C4-2B (cell line): Measurements from ENCODE around the gene LBHD2.

Experiments used
- H3K27ac ChIP-seq: fragments of 450-650 bp; 2 replicates; pipeline ENCODE4 v1.5.1; 2017
- ZFX ChIP-seq: fragments of 450-650 bp; IDR thresholded peaks from 2 replicates; pipeline ENCODE4 v1.6.1; 2017
- TF ChIP-seq, protein P1 (sequence below): fragments of 450-650 bp; conservative IDR thresholded peaks from 2 replicates; pipeline ENCODE4 v1.5.1; 2017; ENCODE audit warnings: mild to moderate bottlenecking

Gene LBHD2

DNA sequence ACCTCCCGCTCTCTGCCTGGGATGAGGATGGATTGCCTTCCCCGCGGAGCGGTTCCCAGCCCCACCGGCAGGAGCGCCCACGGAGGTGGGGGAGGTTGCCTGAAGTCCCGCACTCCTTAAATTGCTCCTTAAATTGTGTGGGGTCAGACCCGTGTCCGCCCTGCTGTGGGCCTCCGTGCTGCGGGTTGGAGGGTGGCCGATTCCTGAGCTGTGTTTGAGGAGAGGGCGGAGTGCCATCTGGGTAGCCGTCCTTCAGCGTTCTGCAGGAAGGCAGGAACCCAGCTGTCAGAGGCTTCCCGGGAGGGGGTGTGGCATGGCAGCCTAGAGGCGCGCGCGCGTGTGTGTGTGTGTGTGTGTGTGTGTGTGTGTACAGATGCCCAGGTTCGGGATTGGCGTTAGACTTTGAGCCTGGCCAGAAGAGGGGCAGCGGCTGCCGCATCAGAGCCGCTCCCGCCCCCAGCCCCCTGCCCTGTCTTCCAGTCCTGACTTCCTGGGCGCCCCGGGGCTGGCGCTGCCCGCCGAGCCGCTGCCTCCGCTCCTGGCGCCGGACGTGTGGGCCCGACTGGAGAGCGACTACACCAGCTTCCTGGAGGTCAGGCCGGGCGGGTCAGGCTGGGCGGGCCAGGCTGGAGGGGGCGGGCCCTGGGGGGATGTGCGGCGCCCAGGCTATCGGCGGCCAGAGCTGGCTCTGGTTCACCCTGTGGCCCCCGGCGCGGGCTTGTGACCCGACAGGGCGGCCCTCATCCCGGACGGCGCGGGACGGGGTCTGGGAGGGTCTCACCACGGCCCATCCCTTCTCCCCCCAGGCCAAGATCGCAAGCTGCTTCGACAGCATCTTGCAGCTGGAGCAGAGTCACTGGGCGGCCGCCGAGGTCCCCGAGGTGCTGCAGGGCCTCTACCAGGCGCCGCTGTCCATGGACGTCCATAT lies 19.7 kb downstream of the LBHD2 start:
- H3K27ac ChIP-seq = peak overlapping the region; percentile 5; the same call in 1 of the 2 replicates
- TF ChIP-seq ZFX = 0 out of 2 replicates have a peak, but pooled peaks have one; percentile 13
- TF ChIP-seq, protein P1, sequence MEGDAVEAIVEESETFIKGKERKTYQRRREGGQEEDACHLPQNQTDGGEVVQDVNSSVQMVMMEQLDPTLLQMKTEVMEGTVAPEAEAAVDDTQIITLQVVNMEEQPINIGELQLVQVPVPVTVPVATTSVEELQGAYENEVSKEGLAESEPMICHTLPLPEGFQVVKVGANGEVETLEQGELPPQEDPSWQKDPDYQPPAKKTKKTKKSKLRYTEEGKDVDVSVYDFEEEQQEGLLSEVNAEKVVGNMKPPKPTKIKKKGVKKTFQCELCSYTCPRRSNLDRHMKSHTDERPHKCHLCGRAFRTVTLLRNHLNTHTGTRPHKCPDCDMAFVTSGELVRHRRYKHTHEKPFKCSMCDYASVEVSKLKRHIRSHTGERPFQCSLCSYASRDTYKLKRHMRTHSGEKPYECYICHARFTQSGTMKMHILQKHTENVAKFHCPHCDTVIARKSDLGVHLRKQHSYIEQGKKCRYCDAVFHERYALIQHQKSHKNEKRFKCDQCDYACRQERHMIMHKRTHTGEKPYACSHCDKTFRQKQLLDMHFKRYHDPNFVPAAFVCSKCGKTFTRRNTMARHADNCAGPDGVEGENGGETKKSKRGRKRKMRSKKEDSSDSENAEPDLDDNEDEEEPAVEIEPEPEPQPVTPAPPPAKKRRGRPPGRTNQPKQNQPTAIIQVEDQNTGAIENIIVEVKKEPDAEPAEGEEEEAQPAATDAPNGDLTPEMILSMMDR = no peak

DNA sequence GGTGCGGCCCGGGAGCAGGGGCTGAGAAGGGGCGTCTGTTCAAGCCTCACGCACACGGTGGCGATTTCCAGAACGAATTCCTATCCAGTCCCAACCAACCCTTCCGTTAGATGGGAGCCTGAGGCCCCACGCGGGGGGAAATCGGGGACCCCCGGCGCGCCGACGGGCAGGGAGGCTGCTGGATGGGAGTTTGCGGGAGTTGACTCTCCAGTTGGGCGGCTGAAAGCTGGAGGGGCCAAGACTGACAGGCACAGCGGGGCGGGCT lies 20.3 kb downstream of the LBHD2 start:
- no peak overlapping the region; the same call in 1 of the 2 replicates for H3K27ac ChIP-seq
- TF ChIP-seq ZFX = no peak
- TF ChIP-seq, protein P1 = no peak

DNA sequence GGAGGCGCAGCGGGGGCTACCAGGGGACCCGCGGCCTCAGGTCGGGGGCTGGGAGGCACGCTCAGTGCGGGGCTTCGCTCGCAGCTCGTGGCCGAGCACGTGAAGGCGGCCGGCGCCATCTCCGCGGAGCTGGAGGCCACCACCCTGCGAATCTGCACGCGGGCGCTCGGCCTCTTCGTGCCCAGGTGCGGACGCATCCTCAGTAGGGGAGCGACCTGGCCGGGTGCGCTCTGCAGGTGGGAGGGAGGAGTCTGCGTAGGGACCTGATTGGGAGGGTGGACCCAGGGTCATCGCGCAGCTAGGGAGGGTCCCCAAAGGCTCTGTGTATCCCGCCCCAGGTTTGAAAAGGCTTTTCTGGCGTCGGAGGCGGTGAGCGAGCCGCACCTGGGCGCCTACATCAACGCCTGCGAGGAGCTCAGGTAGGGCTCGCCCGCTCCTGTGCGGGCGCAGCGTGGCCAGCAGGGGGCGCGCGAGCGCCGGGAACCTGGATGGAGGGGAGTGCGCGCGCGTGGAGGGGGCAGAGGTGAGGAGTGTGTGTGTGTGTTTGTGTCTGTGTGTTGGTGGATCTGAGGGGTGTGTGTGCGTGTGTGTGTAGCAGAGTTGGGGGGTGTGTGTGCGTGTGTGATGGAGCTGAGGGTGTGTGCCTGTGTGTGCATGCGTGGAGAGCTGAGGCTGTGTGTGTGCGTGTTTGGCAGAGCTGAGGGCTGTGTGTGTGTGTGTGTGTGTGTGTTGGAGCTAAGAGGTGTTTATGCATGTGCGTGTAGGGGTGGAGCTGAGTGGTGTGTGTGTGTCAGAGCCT lies 20.8 kb downstream of the LBHD2 start:
- TF ChIP-seq, protein P1 = peak; percentile 97
- no peak for TF ChIP-seq ZFX
- no peak overlapping the region; the same call in 1 of the 2 replicates for H3K27ac ChIP-seq

DNA sequence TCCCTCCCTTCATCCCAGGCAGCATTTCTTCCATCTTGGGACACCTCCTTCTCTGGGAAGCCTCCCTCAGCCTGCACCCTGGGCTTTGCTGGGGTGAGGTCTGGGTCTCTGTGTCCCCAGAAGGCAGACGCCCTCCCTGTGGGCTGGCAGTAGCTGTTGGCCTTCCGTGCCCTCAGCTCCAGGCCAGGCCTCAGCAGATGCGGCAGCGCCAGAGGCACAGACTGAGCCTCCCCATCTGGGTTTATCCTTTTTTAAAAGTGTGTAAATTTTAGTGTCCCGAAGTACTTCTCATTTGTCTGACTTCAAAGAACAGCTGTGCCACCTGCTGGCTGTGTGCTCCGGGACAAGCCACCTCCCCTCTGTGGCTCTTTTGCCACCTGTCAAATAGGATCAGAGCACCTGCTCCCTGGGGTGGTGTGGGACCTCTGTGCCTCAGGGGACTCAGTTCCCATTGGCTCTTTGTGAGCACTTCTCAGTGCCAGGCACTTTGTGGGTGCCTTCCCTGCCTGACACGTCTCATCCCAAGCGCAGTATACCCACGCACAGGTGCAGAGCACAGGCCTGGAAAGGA lies 21.7 kb downstream of the LBHD2 start:
- H3K27ac ChIP-seq = no peak overlapping the region
- TF ChIP-seq, protein P1 = no peak
- TF ChIP-seq ZFX = no peak

DNA sequence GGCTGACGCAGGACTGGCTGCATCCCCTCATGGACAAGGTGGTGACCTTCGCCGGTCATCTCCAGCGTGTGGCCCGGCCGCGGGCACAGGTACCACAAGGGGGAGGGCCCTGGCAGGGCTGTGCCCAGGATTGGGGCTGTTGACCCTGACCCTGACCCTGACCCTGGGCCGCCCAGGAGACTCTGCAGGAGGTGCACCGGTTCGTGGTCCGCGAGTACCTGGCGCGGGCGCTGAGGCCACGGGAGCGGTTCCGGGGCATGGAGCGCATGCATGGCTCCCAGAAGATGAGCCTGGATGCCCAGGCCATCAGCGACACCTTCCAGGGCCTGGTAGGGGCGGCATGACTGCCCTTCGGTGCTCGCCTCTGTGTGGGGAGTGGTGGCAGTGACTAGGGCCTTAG lies 23.4 kb downstream of the LBHD2 start:
- no peak overlapping the region for H3K27ac ChIP-seq
- TF ChIP-seq, protein P1 = no peak
- no peak for TF ChIP-seq ZFX

DNA sequence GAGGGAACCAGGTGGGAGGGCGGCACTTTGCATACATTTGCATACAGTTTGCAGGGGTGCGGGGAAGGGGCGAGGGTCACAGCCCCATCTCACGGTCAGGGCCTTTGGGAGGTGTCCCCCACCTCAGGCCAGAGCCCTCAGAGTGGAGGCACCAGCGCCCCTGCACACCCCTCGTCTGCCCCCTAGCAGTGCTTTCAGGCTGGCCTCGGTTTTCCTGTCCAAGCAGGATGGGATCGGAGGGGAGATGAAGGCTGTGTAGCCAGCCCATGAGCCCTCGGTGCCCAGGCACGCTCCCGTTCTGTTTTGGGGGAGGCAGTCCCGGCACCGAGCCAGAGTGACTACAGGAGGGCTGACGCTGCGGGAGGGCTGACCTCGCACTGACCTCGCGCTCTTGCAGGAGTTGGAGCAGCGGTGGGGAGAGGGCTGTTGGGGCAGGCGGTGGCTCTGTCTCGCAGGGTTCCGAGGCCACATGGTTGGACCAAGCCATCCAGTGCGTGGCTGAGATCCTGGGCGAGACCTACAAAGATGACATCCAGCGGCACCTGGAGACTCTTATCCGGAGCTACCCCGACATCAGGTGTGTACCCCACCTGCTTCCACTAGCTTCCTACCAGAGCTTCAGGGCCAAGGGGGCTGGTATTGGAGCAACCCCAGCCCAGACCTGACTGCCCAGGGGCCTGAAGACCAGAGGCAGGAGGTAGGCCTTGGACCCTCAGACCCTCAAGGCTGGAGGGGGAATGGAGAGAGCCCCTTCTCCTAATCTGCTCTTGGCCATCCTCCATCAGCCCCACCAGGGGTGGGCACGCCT lies 24.1 kb downstream of the LBHD2 start:
- TF ChIP-seq, protein P1 = no peak
- no peak for TF ChIP-seq ZFX
- H3K27ac ChIP-seq = no peak overlapping the region
